GM11168 (cell line): ENCODE results near the gene ANTXRL.
"Not testable (repeated sequence)": the region's sequence is repeated elsewhere in the genome, so short reads cannot be mapped to it uniquely, and the experiment has no call there.

ENCODE experiments used
- in situ Hi-C: fragments of 300-500 bp; cut with MboI; formaldehyde crosslinking; loops from one replicate; pipeline ENCODE4 v1.12.0; 2022; ENCODE audit warnings: low sequenced_read_pairs; ENCODE audit not compliant: unreplicated experiment

Gene ANTXRL

GRCh38 chr10:46291817-46292572 lies 5.2 kb downstream of the ANTXRL start:
- in situ Hi-C loops: no loop called here

- in situ Hi-C loops: no loop called here
Observed at GRCh38 chr10:46292573-46293023, 5.8 kb downstream of the ANTXRL start.

GRCh38 chr10:46293228-46293627 lies 6.4 kb downstream of the ANTXRL start:
- in situ Hi-C loops: no loop called here

GRCh38 chr10:46293832-46294640 lies 7.2 kb downstream of the ANTXRL start:
- in situ Hi-C loops: no loop called here

- in situ Hi-C loops: no loop called here
Observed at GRCh38 chr10:46294641-46295220, 7.9 kb downstream of the ANTXRL start.

- in situ Hi-C loops: not testable (repeated sequence)
Observed at GRCh38 chr10:46295350-46296010, 8.7 kb downstream of the ANTXRL start.

- in situ Hi-C loops: not testable (repeated sequence)
Observed at GRCh38 chr10:46296086-46296485, 9.3 kb downstream of the ANTXRL start.

GRCh38 chr10:46296641-46297141 lies 9.9 kb downstream of the ANTXRL start:
- in situ Hi-C loops: no loop called here

- in situ Hi-C loops: no loop called here
Observed at GRCh38 chr10:46297406-46298204, 10.8 kb downstream of the ANTXRL start.

GRCh38 chr10:46298477-46299285 lies 11.9 kb downstream of the ANTXRL start:
- in situ Hi-C loops: no loop called here

- in situ Hi-C loops: no loop called here
Observed at GRCh38 chr10:46299286-46299535, 12.4 kb downstream of the ANTXRL start.

GRCh38 chr10:46299536-46300369 lies 13.0 kb downstream of the ANTXRL start:
- in situ Hi-C loops: loop anchor here (25.0 kb wide), 1 partner anchor 263 kb away; the partner anchor contains the start of gene GPRIN2

- in situ Hi-C loops: loop anchor here (25.0 kb wide), 1 partner anchor 262 kb away; the partner anchor contains the start of gene GPRIN2
Observed at GRCh38 chr10:46300370-46300711, 13.5 kb downstream of the ANTXRL start.

- in situ Hi-C loops: loop anchor here (25.0 kb wide), 1 partner anchor 261 kb away; the partner anchor contains the start of gene GPRIN2
Observed at GRCh38 chr10:46301056-46301645, 14.4 kb downstream of the ANTXRL start.

GRCh38 chr10:46301721-46302479 lies 15.1 kb downstream of the ANTXRL start:
- in situ Hi-C loops: loop anchor here (25.0 kb wide), 1 partner anchor 260 kb away; the partner anchor contains the start of gene GPRIN2

- in situ Hi-C loops: loop anchor here (25.0 kb wide), 1 partner anchor 259 kb away; the partner anchor contains the start of gene GPRIN2
Observed at GRCh38 chr10:46302765-46303352, 16.1 kb downstream of the ANTXRL start.
